Measurements from ENCODE around the gene ALDH1L1. TPM values are rescaled to one million over a fixed set of nuclear protein-coding genes. Genes with fewer than 3 reads are reported as not detected.

Gene ALDH1L1
- total RNA-seq, 1 experiment from 2014 or later = 1.2 TPM

DNA sequence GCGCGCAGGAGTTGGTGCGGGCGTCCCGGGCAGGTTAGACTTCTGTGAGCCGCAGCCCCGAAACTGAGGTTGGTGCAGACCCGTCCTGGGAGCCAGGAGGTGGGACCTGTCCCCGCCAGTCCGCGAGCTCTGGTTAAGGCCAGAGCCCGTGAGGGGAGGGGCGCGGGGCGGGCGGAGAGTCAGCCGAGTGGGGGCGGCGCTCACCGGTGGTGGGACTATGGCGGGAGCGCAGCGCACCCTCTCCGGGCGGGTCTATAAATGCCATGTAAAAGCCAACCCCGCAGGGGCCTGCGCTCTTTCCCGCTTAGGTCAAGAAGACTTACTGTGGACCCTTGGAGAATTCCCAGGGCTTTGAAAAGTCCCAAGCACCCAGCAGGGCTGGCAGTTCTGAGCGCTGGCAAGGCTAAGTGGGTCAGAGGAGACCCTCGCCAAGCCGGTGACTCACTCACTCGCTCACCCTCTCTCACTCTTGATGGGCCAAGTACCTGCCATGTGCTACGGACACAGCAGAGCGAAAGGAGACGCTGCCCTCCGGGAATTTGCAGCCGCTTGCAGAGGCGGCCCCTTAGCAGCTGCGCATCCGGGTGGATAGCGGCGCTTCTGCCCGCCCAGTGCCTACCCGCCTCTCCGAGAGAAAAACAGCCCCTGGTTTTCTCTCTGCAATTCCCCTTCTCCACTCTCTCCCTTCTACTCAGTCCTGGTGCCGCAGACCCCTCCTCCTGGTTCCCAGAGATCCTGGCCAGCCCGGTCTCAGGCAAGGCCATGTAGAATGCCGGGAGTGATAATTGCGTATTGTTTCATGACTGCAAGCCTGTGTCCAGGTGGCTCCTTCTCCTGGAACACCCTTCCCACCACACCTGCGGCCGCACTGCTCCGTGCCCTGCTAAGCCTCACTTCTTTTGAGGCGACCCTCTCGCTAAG is at the start of gene ALDH1L1 (continued):
- no peak for TF ChIP-seq E2F1 (CRISPR knock-in tag; IDR thresholded peaks at IDR 0.05)
- TF ChIP-seq, protein P1, sequence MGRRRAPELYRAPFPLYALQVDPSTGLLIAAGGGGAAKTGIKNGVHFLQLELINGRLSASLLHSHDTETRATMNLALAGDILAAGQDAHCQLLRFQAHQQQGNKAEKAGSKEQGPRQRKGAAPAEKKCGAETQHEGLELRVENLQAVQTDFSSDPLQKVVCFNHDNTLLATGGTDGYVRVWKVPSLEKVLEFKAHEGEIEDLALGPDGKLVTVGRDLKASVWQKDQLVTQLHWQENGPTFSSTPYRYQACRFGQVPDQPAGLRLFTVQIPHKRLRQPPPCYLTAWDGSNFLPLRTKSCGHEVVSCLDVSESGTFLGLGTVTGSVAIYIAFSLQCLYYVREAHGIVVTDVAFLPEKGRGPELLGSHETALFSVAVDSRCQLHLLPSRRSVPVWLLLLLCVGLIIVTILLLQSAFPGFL (CRISPR knock-in tag; IDR thresholded peaks at IDR 0.05; ENCODE audit: borderline replicate concordance) = no peak
- no peak for TF ChIP-seq SP1 (CRISPR knock-in tag; conservative IDR thresholded peaks at IDR 0.05)
- no peak for TF ChIP-seq ATF2 (CRISPR knock-in tag; IDR thresholded peaks at IDR 0.05; ENCODE audit: borderline replicate concordance, low read depth)

GRCh38 chr3:126226374-126226773 is 46.0 kb upstream of the ALDH1L1 start:
- no peak for ATAC-seq
- no peak for DNase-seq (ENCODE audit: low spot score)
- no peak overlapping the region for H3K27ac Mint-ChIP-seq
- no peaks in the 10 kb centered on the region for H3K36me3 Mint-ChIP-seq
- H3K9me3 Mint-ChIP-seq = peaks cover 23% of the 10 kb centered on the region
- no peaks in the 10 kb centered on the region for H3K4me1 Mint-ChIP-seq
- peaks cover 2% of the 10 kb centered on the region; the same call in 1 of the 2 replicates for H3K27me3 Mint-ChIP-seq (ENCODE audit: low read depth)
- ChIA-PET POLR2A (no interaction called here), CTCF (interaction anchor here (1.0 kb wide), 1 partner anchor 20 kb away, joined by 3 read pairs; no protein-coding TSS in a partner anchor)
- H3K4me3 Mint-ChIP-seq = no peak overlapping the region
- TF ChIP-seq CTCF (IDR thresholded peaks at IDR 0.05) (no peak), TEAD1 (CRISPR knock-in tag; IDR thresholded peaks at IDR 0.05) (no peak), TP53 (CRISPR knock-in tag; IDR thresholded peaks at IDR 0.05) (no peak), JUN (CRISPR knock-in tag; IDR thresholded peaks at IDR 0.05) (no peak), ELF4 (CRISPR knock-in tag; IDR thresholded peaks at IDR 0.05; ENCODE audit: low read depth) (no peak), USF2 (CRISPR knock-in tag; IDR thresholded peaks at IDR 0.05) (no peak), SMAD3 (CRISPR knock-in tag; IDR thresholded peaks at IDR 0.05; ENCODE audit: borderline replicate concordance) (no peak), NR2C2 (CRISPR knock-in tag; IDR thresholded peaks at IDR 0.05) (no peak), SP1 (CRISPR knock-in tag; conservative IDR thresholded peaks at IDR 0.05) (no peak), GRHL2 (CRISPR knock-in tag; IDR thresholded peaks at IDR 0.05; ENCODE audit: insufficient replicate concordance, severe bottlenecking) (no peak), ZNF138 (CRISPR knock-in tag; conservative IDR thresholded peaks at IDR 0.05) (no peak), CREB1 (CRISPR knock-in tag; IDR thresholded peaks at IDR 0.05) (no peak), NFYB (CRISPR knock-in tag; conservative IDR thresholded peaks at IDR 0.05; ENCODE audit: low read depth) (no peak), PRDM15 (CRISPR knock-in tag; IDR thresholded peaks at IDR 0.05) (no peak), JAZF1 (CRISPR knock-in tag; IDR thresholded peaks at IDR 0.05) (no peak)
- TF ChIP-seq, protein P2, sequence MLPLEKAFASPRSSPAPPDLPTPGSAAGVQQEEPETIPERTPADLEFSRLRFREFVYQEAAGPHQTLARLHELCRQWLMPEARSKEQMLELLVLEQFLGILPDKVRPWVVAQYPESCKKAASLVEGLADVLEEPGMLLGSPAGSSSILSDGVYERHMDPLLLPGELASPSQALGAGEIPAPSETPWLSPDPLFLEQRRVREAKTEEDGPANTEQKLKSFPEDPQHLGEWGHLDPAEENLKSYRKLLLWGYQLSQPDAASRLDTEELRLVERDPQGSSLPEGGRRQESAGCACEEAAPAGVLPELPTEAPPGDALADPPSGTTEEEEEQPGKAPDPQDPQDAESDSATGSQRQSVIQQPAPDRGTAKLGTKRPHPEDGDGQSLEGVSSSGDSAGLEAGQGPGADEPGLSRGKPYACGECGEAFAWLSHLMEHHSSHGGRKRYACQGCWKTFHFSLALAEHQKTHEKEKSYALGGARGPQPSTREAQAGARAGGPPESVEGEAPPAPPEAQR (CRISPR knock-in tag; IDR thresholded peaks at IDR 0.05) = no peak
- TF ChIP-seq, protein P3, sequence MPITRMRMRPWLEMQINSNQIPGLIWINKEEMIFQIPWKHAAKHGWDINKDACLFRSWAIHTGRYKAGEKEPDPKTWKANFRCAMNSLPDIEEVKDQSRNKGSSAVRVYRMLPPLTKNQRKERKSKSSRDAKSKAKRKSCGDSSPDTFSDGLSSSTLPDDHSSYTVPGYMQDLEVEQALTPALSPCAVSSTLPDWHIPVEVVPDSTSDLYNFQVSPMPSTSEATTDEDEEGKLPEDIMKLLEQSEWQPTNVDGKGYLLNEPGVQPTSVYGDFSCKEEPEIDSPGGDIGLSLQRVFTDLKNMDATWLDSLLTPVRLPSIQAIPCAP (CRISPR knock-in tag; IDR thresholded peaks at IDR 0.05) = no peak
- TF ChIP-seq, protein P4, sequence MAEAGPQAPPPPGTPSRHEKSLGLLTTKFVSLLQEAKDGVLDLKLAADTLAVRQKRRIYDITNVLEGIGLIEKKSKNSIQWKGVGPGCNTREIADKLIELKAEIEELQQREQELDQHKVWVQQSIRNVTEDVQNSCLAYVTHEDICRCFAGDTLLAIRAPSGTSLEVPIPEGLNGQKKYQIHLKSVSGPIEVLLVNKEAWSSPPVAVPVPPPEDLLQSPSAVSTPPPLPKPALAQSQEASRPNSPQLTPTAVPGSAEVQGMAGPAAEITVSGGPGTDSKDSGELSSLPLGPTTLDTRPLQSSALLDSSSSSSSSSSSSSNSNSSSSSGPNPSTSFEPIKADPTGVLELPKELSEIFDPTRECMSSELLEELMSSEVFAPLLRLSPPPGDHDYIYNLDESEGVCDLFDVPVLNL (CRISPR knock-in tag; IDR thresholded peaks at IDR 0.05; ENCODE audit: borderline replicate concordance, low read depth) = no peak
